Gastroesophageal sphincter (tissue), 4 donors: ENCODE results near the gene NTSR1. TPM values are rescaled to one million over a fixed set of nuclear protein-coding genes. Genes with fewer than 3 reads are reported as not detected.

Experiments used
- ATAC-seq: fragments of 150-250 bp; one replicate; pipeline ENCODE4 v1.9.1; 2016; ENCODE audit warnings: mild to moderate bottlenecking, moderate library complexity
- H3K27ac ChIP-seq, 4 donors: fragments of 200-600 bp; sonication (generic) in 3 of 4; 1 replicate in 3 of 4; 2 replicates in 1 of 4; pipeline ENCODE4 v1.5.1; 2016 to 2019
- H3K27me3 ChIP-seq: fragments of 200-600 bp; sonication (generic); one replicate; pipeline ENCODE4 v1.5.1; 2019
- H3K36me3 ChIP-seq, 2 donors: fragments of 200-600 bp; sonication (generic); one replicate each; pipeline ENCODE4 v1.5.1; 2019; ENCODE audit warnings: control low read depth in 1 of 2
- H3K4me1 ChIP-seq, 3 donors: fragments of 200-600 bp; sonication (generic); 1 replicate in 2 of 3; 2 replicates in 1 of 3; pipeline ENCODE4 v1.5.1; 2016 to 2019; ENCODE audit warnings: control low read depth in 2 of 3
- H3K4me3 ChIP-seq, 2 donors: fragments of 200-600 bp; sonication (generic); one replicate each; pipeline ENCODE4 v1.5.1; 2019; ENCODE audit warnings: mild to moderate bottlenecking in 1 of 2, moderate library complexity in 1 of 2
- H3K9me3 ChIP-seq, 3 donors: fragments of 200-600 bp; sonication (generic); one replicate each; pipeline ENCODE4 v1.5.1; 2017 to 2019; ENCODE audit warnings: control low read depth in 2 of 3
- EP300 ChIP-seq: sonication (generic); formaldehyde crosslinking; IDR thresholded peaks from one replicate; pipeline ENCODE4 v1.6.1; 2017; ENCODE audit warnings: antibody characterized with exemption, mild to moderate bottlenecking
- POLR2A ChIP-seq, 2 donors: fragments of 450-650 bp; IDR thresholded peaks; one replicate each; pipeline ENCODE4 v1.6.1; 2017; ENCODE audit warnings: antibody characterized with exemption in 2 of 2, mild to moderate bottlenecking in 2 of 2, moderate library complexity in 1 of 2
- POLR2AphosphoS5 ChIP-seq: sonication (generic); formaldehyde crosslinking; IDR thresholded peaks from one replicate; pipeline ENCODE4 v1.6.1; 2017; ENCODE audit warnings: antibody characterized with exemption
- WGBS, 2 donors: methylation state at CpG; one replicate each; pipeline ENCODE4 v1.1.5; 2018; ENCODE audit warnings: low coverage in 1 of 2; 5-methylcytosine and 5-hydroxymethylcytosine counted together
- total RNA-seq, 4 donors: library from RNA; depleted of rRNA; stranded (reverse); fragments of >200 nt; gene quantifications; one replicate each; pipeline ENCODE4 v1.1.0, GENCODE V29; 2016
- TF ChIP-seq, protein P1 (sequence below), 4 experiments: fragments of 200-600 bp in 2 of 4; fragments of 450-650 bp in 2 of 4; sonication (generic) in 1 of 4; IDR thresholded peaks; one replicate each; pipeline ENCODE4 v1.5.1; 2017 to 2019; ENCODE audit warnings: antibody characterized with exemption in 4 of 4, mild to moderate bottlenecking in 2 of 4, moderate library complexity in 2 of 4

Gene NTSR1
- total RNA-seq, 4 donors from 2014 or later: 0.13 to 0.85 (median 0.19) TPM

DNA sequence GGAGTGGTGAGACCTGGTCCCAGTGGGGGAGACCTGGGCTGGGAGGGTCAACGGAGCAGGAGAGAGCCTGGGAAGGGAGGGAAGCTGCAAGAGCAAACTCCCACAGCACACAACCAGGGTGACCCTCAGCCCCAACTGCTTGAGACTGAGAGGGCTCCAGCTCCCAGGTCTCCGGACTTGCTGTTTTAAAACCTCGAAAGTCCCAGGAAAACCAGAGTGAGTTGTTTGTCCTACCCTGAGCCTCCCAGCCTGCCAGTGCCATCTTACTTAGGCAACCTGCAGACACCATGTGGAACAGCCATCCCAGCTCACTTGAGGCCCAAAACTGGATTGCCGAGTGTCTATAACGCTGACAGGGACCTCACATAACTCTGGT lies 4.8 kb upstream of the NTSR1 start:
- Histone ChIP-seq H3K36me3 (no peaks in the 10 kb centered on the region), H3K27ac (peak overlapping the region in 3 of 4 donors; percentile 8 to 24 (median 19)), H3K27me3 (peaks cover 19% of the 10 kb centered on the region), H3K4me1 (peaks cover 0 to 28% (median 11%) of the 10 kb centered on the region in 3 donors), H3K9me3 (no peaks in the 10 kb centered on the region), H3K4me3 (no peak overlapping the region)
- no peak for ATAC-seq
- TF ChIP-seq POLR2A (IDR thresholded peaks at IDR 0.05): no peak
- TF ChIP-seq, protein P1, sequence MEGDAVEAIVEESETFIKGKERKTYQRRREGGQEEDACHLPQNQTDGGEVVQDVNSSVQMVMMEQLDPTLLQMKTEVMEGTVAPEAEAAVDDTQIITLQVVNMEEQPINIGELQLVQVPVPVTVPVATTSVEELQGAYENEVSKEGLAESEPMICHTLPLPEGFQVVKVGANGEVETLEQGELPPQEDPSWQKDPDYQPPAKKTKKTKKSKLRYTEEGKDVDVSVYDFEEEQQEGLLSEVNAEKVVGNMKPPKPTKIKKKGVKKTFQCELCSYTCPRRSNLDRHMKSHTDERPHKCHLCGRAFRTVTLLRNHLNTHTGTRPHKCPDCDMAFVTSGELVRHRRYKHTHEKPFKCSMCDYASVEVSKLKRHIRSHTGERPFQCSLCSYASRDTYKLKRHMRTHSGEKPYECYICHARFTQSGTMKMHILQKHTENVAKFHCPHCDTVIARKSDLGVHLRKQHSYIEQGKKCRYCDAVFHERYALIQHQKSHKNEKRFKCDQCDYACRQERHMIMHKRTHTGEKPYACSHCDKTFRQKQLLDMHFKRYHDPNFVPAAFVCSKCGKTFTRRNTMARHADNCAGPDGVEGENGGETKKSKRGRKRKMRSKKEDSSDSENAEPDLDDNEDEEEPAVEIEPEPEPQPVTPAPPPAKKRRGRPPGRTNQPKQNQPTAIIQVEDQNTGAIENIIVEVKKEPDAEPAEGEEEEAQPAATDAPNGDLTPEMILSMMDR (IDR thresholded peaks at IDR 0.05): no peak
- TF ChIP-seq EP300: no peak
- no peak for TF ChIP-seq POLR2AphosphoS5
- WGBS, 2 donors: 60 to 100% methylated on average over 1 to 2 of the region's 5 CpGs

DNA sequence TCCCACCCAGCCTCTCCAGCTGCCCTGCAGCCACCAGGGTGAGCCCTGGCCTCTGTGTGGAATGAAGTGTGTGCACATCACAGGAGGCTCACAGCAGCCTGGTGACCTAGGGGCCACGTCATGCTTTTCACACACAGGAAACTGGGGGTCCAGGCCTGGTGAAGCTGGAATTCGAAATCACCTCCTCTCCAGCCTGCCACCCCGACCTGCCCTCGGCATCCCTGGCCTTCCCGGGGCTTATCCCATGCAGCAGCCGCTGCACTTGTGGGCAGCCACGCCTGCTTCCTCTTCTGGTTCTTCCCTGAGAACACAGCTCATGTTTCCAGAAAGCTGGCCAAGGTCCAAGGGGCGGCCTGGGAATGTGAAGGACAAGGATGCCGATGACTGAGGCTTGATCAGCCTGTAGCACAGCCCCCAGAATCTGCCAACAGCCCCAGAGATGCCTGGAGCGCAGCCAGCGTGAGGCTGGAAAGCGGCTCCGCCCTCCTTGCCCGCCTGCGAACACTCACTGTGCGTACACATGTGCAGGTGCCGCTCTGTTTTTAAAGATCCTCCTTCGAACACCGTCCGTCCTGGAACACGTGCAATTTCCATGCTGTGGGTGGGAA lies 4.2 kb upstream of the NTSR1 start:
- peaks cover 0 to 34% (median 11%) of the 10 kb centered on the region in 3 donors for H3K4me1 ChIP-seq
- H3K36me3 ChIP-seq: no peaks in the 10 kb centered on the region
- no peak overlapping the region for H3K4me3 ChIP-seq
- H3K9me3 ChIP-seq: no peaks in the 10 kb centered on the region
- H3K27me3 ChIP-seq: peaks cover 25% of the 10 kb centered on the region
- TF ChIP-seq EP300 (no peak), POLR2AphosphoS5 (no peak), POLR2A (IDR thresholded peaks at IDR 0.05) (no peak)
- TF ChIP-seq, protein P1 (IDR thresholded peaks at IDR 0.05): no peak
- ATAC-seq: peak; percentile 75
- peak overlapping the region in 3 of 4 donors; percentile 8 to 24 (median 19) for H3K27ac ChIP-seq
- 4 to 11% methylated on average over 9 to 12 of the region's 21 CpGs for WGBS, 2 donors

DNA sequence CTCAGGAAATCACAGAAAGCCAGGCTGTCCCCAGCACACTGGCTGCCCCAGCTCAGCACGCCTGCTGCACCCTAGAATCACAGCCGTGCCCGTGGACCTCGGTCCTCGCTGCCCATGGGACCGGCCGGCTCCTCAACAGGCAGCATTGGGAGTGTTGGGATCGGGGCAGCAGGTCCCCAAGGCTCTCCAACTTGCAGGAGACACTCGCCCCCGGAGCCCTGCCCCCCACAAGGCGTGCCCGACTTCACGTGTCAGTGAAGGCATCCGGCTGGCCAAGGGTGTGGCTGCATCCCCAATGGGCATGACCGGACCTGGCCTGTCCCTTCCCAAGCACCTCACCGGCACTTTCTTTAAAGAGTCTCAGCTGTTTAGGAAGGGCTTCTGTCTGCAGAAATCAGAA lies 3.0 kb upstream of the NTSR1 start:
- no peaks in the 10 kb centered on the region for H3K36me3 ChIP-seq
- peaks cover 37% of the 10 kb centered on the region for H3K27me3 ChIP-seq
- no CpG with 5 or more reads among the region's 16 CpGs for WGBS, 2 donors
- peaks cover 0 to 34% (median 11%) of the 10 kb centered on the region in 3 donors for H3K4me1 ChIP-seq
- H3K4me3 ChIP-seq: no peak overlapping the region
- TF ChIP-seq EP300 (no peak), POLR2A (IDR thresholded peaks at IDR 0.05) (no peak), POLR2AphosphoS5 (no peak)
- TF ChIP-seq, protein P1 (IDR thresholded peaks at IDR 0.05): no peak
- H3K27ac ChIP-seq: no peak overlapping the region
- ATAC-seq: no peak
- H3K9me3 ChIP-seq: no peaks in the 10 kb centered on the region

GRCh38 chr20:62706344-62706743 lies 2.3 kb upstream of the NTSR1 start:
- H3K36me3 ChIP-seq: no peaks in the 10 kb centered on the region
- H3K4me3 ChIP-seq: no peak overlapping the region
- TF ChIP-seq, protein P1 (IDR thresholded peaks at IDR 0.05): no peak
- TF ChIP-seq EP300 (no peak), POLR2A (IDR thresholded peaks at IDR 0.05) (no peak), POLR2AphosphoS5 (no peak)
- 57 to 79% methylated on average over 3 to 5 of the region's 12 CpGs for WGBS, 2 donors
- peaks cover 0 to 37% (median 11%) of the 10 kb centered on the region in 3 donors for H3K4me1 ChIP-seq
- no peak overlapping the region for H3K27ac ChIP-seq
- H3K9me3 ChIP-seq: no peaks in the 10 kb centered on the region
- H3K27me3 ChIP-seq: peaks cover 44% of the 10 kb centered on the region
- no peak for ATAC-seq

GRCh38 chr20:62706857-62707256 lies 1.8 kb upstream of the NTSR1 start:
- H3K9me3 ChIP-seq: no peaks in the 10 kb centered on the region

More at GRCh38 chr20:62706857-62707256, 1.8 kb upstream of the NTSR1 start:
- peaks cover 0 to 43% (median 11%) of the 10 kb centered on the region in 3 donors for H3K4me1 ChIP-seq
- TF ChIP-seq EP300 (no peak), POLR2A (IDR thresholded peaks at IDR 0.05) (no peak), POLR2AphosphoS5 (no peak)
- TF ChIP-seq, protein P1 (IDR thresholded peaks at IDR 0.05): no peak
- peaks cover 49% of the 10 kb centered on the region for H3K27me3 ChIP-seq
- WGBS, 2 donors: 87 to 91% methylated on average over 10 to 11 of the region's 12 CpGs
- H3K27ac ChIP-seq: no peak overlapping the region
- ATAC-seq: no peak
- H3K4me3 ChIP-seq: no peak overlapping the region
- H3K36me3 ChIP-seq: no peaks in the 10 kb centered on the region
